Fibroblast of mammary gland (primary cell): Measurements from ENCODE around the gene LOXL3.
A peak's percentile ranks its signal among the peaks of the same experiment; 100 is the strongest.

Experiments used
- DNase-seq: peaks from one replicate; pipeline ENCODE4 v3.0.0-alpha.2; 2010; ENCODE audit warnings: low read depth
- H3K4me3 ChIP-seq: 2 replicates; pipeline ENCODE4 v1.5.1; 2011; ENCODE audit warnings: low read depth, mild to moderate bottlenecking, low read length, moderate library complexity; ENCODE audit not compliant: control insufficient read depth
- CTCF ChIP-seq: conservative IDR thresholded peaks from 2 replicates; pipeline ENCODE4 v1.5.1; 2011; ENCODE audit warnings: low read depth, low read length, inconsistent platforms; ENCODE audit not compliant: control insufficient read depth, insufficient read depth

The LOXL3 gene

GRCh38 chr2:74573747-74574562, 20.2 kb upstream of the LOXL3 start:
- DNase-seq: peak; percentile 82
- H3K4me3 ChIP-seq: no peak overlapping the region
- no peak for TF ChIP-seq CTCF

DNA sequence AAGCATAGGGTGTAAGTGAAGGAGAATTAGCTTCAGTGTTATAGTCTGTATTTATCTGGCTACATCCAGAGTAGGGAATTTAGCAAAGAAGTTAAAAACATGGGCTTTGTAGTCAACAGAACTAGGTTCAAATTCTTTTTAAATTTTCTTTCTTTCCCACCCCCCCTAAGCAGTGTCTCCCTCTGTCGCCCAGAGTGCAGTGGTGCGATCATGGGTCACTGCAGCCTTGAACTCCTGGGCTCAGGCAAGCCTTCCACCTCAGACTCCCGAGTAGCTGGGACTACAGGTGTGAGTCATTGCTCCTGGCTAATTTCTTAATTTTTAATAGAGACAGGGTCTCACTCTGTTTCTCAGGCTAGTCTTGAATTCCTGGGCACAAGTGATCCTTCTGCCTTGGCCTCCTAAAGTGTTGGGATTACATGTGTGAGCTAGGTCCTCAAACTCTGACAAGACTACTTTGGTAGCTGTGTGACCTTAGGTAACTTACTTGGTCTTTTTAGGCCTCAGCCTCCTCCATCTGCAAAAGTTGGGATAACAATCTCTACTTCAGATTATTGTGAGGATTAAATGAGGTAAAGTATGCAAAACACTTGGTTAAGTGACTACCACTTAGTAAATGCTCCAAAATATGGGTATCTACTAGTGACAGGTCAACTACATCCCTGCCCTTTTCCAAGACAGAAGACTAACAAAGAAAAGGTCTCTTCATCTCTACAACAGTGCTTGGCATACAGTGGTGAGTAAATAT, 18.6 kb upstream of the LOXL3 start:
- DNase-seq: no peak
- no peak overlapping the region for H3K4me3 ChIP-seq
- TF ChIP-seq CTCF: peak; percentile 14

GRCh38 chr2:74571058-74571457, 17.3 kb upstream of the LOXL3 start:
- no peak for DNase-seq
- no peak for TF ChIP-seq CTCF

DNA sequence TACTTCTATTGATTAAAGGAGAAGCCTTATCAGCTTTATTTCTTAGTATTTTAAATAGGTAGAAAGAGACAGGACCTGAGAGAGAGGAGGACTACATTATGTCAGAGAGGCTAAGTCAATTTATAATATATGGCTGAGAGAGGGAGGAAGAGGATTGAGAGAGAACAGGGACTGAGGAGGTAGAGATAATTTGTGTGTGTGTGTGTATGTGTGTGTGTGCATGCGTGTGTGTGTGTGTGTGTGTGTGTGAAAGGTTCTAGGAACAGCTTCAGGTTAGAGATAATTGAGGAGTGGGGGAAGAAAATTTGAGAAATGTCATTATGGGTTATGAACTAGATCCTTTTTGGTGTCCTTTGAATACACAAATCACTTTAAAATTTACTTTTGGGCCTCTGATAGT, 15.9 kb upstream of the LOXL3 start:
- no peak overlapping the region for H3K4me3 ChIP-seq
- TF ChIP-seq CTCF: no peak
- DNase-seq: no peak

More at GRCh38 chr2:74571058-74571457, 17.3 kb upstream of the LOXL3 start:
- no peak overlapping the region for H3K4me3 ChIP-seq

DNA sequence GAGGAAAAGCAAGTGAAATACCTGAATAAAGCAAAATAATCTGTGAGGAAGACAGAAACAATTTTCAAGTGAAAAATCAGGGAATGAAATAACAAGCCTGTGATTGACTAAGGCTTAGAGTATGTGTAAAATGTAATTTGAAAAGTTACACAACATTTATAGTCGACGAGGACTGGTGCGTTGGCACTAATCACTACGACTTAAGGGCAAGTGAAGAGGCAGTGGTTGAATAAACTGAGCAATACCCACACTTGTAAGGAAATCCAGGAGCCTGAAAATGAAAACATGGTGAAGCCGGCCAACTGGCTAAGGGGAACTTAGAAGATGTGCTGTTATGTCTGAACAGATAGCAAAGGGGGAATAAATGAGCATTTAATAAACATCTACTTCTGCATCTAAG, 14.1 kb upstream of the LOXL3 start:
- no peak for TF ChIP-seq CTCF
- DNase-seq: peak; percentile 86
- H3K4me3 ChIP-seq: no peak overlapping the region

- TF ChIP-seq CTCF: no peak
- H3K4me3 ChIP-seq: no peak overlapping the region
- peak; percentile 95 for DNase-seq
Measured at GRCh38 chr2:74566754-74567085, 13.0 kb upstream of the LOXL3 start.
